ENCODE results near the gene SYT14.

The SYT14 gene

DNA sequence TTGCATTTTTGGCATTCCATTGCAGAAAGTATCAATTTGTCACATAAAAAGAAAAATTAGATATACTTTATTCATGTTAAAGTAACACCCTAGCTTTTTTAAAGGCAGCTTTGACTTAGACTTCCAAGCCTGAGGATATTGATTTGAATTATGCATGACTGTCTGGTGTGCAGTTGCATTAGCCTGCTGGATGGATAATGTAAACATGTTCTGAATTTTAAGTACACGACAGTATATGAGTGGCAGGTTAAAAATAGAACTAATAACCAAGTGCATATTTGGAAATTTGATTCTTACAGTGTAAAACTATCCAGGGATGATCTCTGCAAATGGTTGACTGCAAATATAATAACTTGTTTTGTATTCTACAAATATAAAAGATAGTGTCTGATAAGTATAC lies 124.0 kb downstream of the SYT14 start:
- TF ChIP-seq CTCF (IDR thresholded peaks at IDR 0.05) = no peak
- no peak overlapping the region for H3K4me3 ChIP-seq

DNA sequence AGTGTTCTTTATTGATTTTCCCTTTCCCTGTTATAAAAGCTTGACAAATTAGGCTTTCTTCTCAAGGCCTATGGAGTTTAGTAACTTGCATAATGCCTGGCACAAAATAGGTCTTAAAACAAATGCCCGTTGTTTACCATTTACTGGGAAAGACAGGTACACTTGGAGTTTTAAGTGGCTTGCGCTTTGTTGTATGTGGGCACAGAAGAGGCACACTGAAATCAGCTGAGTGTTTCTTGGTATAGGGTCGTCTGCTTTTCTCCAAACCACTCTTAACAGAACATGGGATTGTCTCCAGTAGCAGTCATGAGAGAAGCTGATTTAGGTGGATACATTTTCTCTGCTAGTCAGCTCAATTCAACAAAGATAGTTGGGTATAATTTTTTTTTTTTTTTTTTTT lies 132.5 kb downstream of the SYT14 start:
- DNase-seq = no peak
- Histone ChIP-seq H3K9me3 (no peaks in the 10 kb centered on the region), H3K4me1 (no peaks in the 10 kb centered on the region), H3K27ac (no peak overlapping the region), H3K36me3 (no peaks in the 10 kb centered on the region), H3K4me3 (no peak overlapping the region), H3K27me3 (no peaks in the 10 kb centered on the region)
- no peak for TF ChIP-seq CTCF (IDR thresholded peaks at IDR 0.05)
- intact Hi-C loops (cut with DNase I; ENCODE audit: low total_unique reads) = no loop called here

More for the DNA sequence above, 124.0 kb downstream of the SYT14 start:
- H3K4me1 ChIP-seq = no peaks in the 10 kb centered on the region
- DNase-seq = no peak
- H3K9me3 ChIP-seq = no peaks in the 10 kb centered on the region
- no peaks in the 10 kb centered on the region for H3K27me3 ChIP-seq
- no peak overlapping the region for H3K27ac ChIP-seq
- intact Hi-C loops (cut with DNase I; ENCODE audit: low total_unique reads) = no loop called here
- H3K36me3 ChIP-seq = no peaks in the 10 kb centered on the region

GRCh38 chr1:210072129-210072528 lies 134.1 kb downstream of the SYT14 start:
- no peak overlapping the region for H3K4me3 ChIP-seq
- no peak for DNase-seq
- H3K9me3 ChIP-seq = no peaks in the 10 kb centered on the region
- intact Hi-C loops (cut with DNase I; ENCODE audit: low total_unique reads) = no loop called here
- H3K27me3 ChIP-seq = no peaks in the 10 kb centered on the region
- H3K4me1 ChIP-seq = no peaks in the 10 kb centered on the region
- no peak for TF ChIP-seq CTCF (IDR thresholded peaks at IDR 0.05)
- no peaks in the 10 kb centered on the region for H3K36me3 ChIP-seq
- H3K27ac ChIP-seq = no peak overlapping the region

- no peak for TF ChIP-seq CTCF (IDR thresholded peaks at IDR 0.05)
Observed at GRCh38 chr1:210072896-210073504, 135.0 kb downstream of the SYT14 start.

DNA sequence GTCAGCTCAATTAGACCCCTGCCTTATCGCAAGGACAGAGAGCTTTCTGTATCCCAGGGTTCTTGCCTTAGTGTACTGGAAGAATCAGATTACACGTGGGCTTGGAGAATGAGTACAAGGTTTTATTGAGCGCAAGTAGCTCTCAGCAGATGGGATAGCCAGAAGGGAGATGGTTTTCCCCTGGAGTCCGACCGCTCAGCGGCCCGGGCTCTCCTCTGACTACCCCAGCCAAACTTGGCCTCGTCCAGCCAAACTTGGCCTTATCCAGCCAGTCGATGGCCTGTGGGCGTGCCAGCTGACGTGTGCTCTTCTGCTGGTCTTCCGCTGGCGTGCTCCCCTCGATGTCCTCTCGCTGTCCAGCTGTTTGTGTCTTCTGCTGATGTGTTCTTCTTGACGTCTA lies 136.9 kb downstream of the SYT14 start:
- H3K36me3 ChIP-seq = no peaks in the 10 kb centered on the region
- DNase-seq = no peak
- H3K27me3 ChIP-seq = no peaks in the 10 kb centered on the region
- TF ChIP-seq CTCF (IDR thresholded peaks at IDR 0.05) = no peak
- H3K27ac ChIP-seq = no peak overlapping the region
- intact Hi-C loops (cut with DNase I; ENCODE audit: low total_unique reads) = no loop called here
- no peaks in the 10 kb centered on the region for H3K9me3 ChIP-seq
- H3K4me3 ChIP-seq = no peak overlapping the region
- no peaks in the 10 kb centered on the region for H3K4me1 ChIP-seq

More at GRCh38 chr1:210072896-210073504, 135.0 kb downstream of the SYT14 start:
- DNase-seq = no peak
- Histone ChIP-seq H3K27ac (no peak overlapping the region), H3K4me3 (no peak overlapping the region), H3K4me1 (no peaks in the 10 kb centered on the region), H3K27me3 (no peaks in the 10 kb centered on the region), H3K36me3 (no peaks in the 10 kb centered on the region), H3K9me3 (no peaks in the 10 kb centered on the region)
- intact Hi-C loops (cut with DNase I; ENCODE audit: low total_unique reads) = no loop called here

DNA sequence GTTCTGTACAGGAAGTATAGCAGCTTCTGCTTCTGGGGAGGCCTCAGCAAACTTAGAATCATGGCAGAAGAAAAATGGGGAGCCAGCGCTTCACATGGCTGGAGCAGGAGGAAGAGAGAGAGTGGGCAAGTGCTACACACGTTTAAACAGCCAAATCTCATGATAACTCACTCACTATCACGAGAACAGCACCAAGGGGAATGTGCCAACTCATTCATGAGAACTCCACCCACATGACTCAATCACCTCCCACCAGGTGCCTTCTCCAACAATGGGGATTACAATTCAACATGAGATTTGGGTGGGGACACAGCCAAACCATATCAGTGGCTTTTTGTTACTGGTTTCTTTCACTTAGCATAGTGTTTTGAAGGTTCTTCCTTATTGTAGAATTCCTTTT lies 138.6 kb downstream of the SYT14 start:
- intact Hi-C loops (cut with DNase I; ENCODE audit: low total_unique reads) = no loop called here
- H3K36me3 ChIP-seq = no peaks in the 10 kb centered on the region
- DNase-seq = no peak
- no peaks in the 10 kb centered on the region for H3K27me3 ChIP-seq
- no peaks in the 10 kb centered on the region for H3K9me3 ChIP-seq
- H3K4me3 ChIP-seq = no peak overlapping the region
- no peaks in the 10 kb centered on the region for H3K4me1 ChIP-seq
- no peak for TF ChIP-seq CTCF (IDR thresholded peaks at IDR 0.05)
- no peak overlapping the region for H3K27ac ChIP-seq
